K562 (cell line): ENCODE results near the gene SHISAL1. TPM values are rescaled to one million over a fixed set of nuclear protein-coding genes. Genes with fewer than 3 reads are reported as not detected.

Experiments used
- ATAC-seq: fragments of 200-7000 bp; cut with Tn5 transposase; 3 replicates; pipeline ENCODE4 v1.9.1; 2020; ENCODE audit warnings: moderate library complexity
- BruUV-seq: library from RNA; stranded (reverse); fragments of 400-500 nt; replicated peaks from 2 replicates; lab custom pipeline; 2021; lab: Mats Ljungman, UMichigan
- CTCF ChIA-PET: fragments of 300-600 bp; formaldehyde crosslinking; extraction: SDS; loops from one replicate; lab custom pipeline; 2021; ENCODE audit warnings: low intra/inter-chr PET ratio; lab: Yijun Ruan, JAX
- POLR2A ChIA-PET: fragments of 300-600, 350-650 bp; sonication (Branson Sonifier 250); formaldehyde crosslinking; extraction: SDS; loops from one replicate; lab custom pipeline; 2021; ENCODE audit warnings: antibody characterized with exemption, inconsistent platforms; lab: Yijun Ruan, JAX
- DNase-seq, 4 experiments: peaks; one replicate each; pipeline versions ENCODE4 v3.0.0 to v3.0.0-alpha.2; 2011 to 2018; ENCODE audit warnings: low spot score in 3 of 4, mixed read lengths in 3 of 4; ENCODE audit errors: extremely low read depth in 1 of 4
- FAIRE-seq: peaks from 2 replicates; lab custom pipeline; 2011; peaks lifted over from hg19 to GRCh38; lab: Jason Lieb, UNC
- H2AFZ ChIP-seq: 2 replicates; pipeline ENCODE4 v1.6.0; 2011; ENCODE audit warnings: low read depth, low read length, control low read depth, inconsistent platforms
- H3K27ac ChIP-seq: fragments of 200-600 bp; 3 replicates; pipeline ENCODE4 v1.8.0; 2011; ENCODE audit warnings: low read depth, mild to moderate bottlenecking, control low read depth, inconsistent platforms, low read length, moderate library complexity, mixed read lengths; ENCODE audit errors: extremely low read depth
- H3K27me3 ChIP-seq, 2 experiments: fragments of 300-600 bp in 1 of 2; 2 replicates in 1 of 2; 3 replicates in 1 of 2; pipeline versions ENCODE4 v1.6.0 to v1.8.0; 2011; ENCODE audit warnings: inconsistent platforms in 2 of 2, low read length in 2 of 2, mild to moderate bottlenecking in 1 of 2, mixed read lengths in 1 of 2, moderate library complexity in 1 of 2; ENCODE audit not compliant: control insufficient read depth in 2 of 2, insufficient read depth in 2 of 2
- H3K36me3 ChIP-seq: fragments of 300-600 bp; 3 replicates; pipeline ENCODE4 v1.8.0; 2011; ENCODE audit warnings: mild to moderate bottlenecking, low read length, inconsistent platforms; ENCODE audit not compliant: control insufficient read depth, insufficient read depth
- H3K4me1 ChIP-seq, 2 experiments: fragments of 200-600 bp in 1 of 2; replicated peaks in 1 of 2; 2 replicates in 1 of 2; 3 replicates in 1 of 2; pipeline versions ENCODE4 v1.5.1 to v1.8.0; 2011; ENCODE audit warnings: inconsistent platforms in 2 of 2, low read length in 2 of 2, mild to moderate bottlenecking in 1 of 2, mixed read lengths in 1 of 2, moderate library complexity in 1 of 2; ENCODE audit not compliant: control insufficient read depth in 2 of 2, insufficient read depth in 2 of 2
- H3K4me2 ChIP-seq: 2 replicates; pipeline ENCODE4 v1.6.1; 2011; ENCODE audit warnings: low read length, control low read depth, inconsistent platforms, mixed read lengths; ENCODE audit not compliant: insufficient read depth
- H3K4me3 ChIP-seq: fragments of 200-600 bp; sonication (generic), shearing (Covaris generic); 2 replicates; pipeline ENCODE4 v1.5.1; 2016; ENCODE audit warnings: control low read depth, inconsistent platforms
- H3K79me2 ChIP-seq: fragments of 200-600 bp; 3 replicates; pipeline ENCODE4 v1.8.0; 2011; ENCODE audit warnings: low read length, inconsistent platforms; ENCODE audit not compliant: control insufficient read depth, insufficient read depth
- H3K9ac ChIP-seq, 2 experiments: 2 replicates each; pipeline versions ENCODE4 v1.6.0 to v1.6.1; 2011; ENCODE audit warnings: low read depth in 2 of 2, low read length in 2 of 2, control low read depth in 1 of 2, inconsistent platforms in 1 of 2, mild to moderate bottlenecking in 1 of 2, mixed read lengths in 1 of 2; ENCODE audit not compliant: insufficient read depth in 1 of 2
- H3K9me1 ChIP-seq: one replicate; pipeline ENCODE4 v1.6.0; 2011; ENCODE audit warnings: inconsistent platforms, mild to moderate bottlenecking, low read length, moderate library complexity; ENCODE audit not compliant: control insufficient read depth, insufficient read depth
- H3K9me3 ChIP-seq: replicated peaks from 2 replicates; pipeline ENCODE4 v1.5.1; 2011; ENCODE audit warnings: low read depth, low read length, inconsistent platforms; ENCODE audit not compliant: control insufficient read depth, insufficient read depth
- H4K20me1 ChIP-seq: replicated peaks from 2 replicates; pipeline ENCODE4 v1.6.1; 2011; ENCODE audit warnings: low read length, inconsistent platforms, mixed read lengths; ENCODE audit not compliant: control insufficient read depth, insufficient read depth
- ARNT ChIP-seq, 2 experiments: fragments of 450-650 bp; IDR thresholded peaks; 2 replicates each; pipeline ENCODE4 v1.6.1; 2016; ENCODE audit warnings: mild to moderate bottlenecking in 1 of 2
- ASH1L ChIP-seq: fragments of 450-650 bp; IDR thresholded peaks from 2 replicates; pipeline ENCODE4 v1.6.1; 2018; ENCODE audit warnings: borderline replicate concordance, mild to moderate bottlenecking, low read depth; ENCODE audit not compliant: partially characterized antibody
- BCOR ChIP-seq: fragments of 450-650 bp; IDR thresholded peaks from 2 replicates; pipeline ENCODE4 v1.6.1; 2016
- HMG20A ChIP-seq: fragments of 450-650 bp; formaldehyde crosslinking; conservative IDR thresholded peaks from 2 replicates; pipeline ENCODE4 v1.4.0; 2020; ENCODE audit warnings: mild to moderate bottlenecking, mixed read lengths
- MAX ChIP-seq: sonication (generic); formaldehyde crosslinking; IDR thresholded peaks from 2 replicates; pipeline ENCODE4 v1.9.0; 2022; ENCODE audit warnings: mild to moderate bottlenecking, missing genetic modification reagents
- MIER1 ChIP-seq: fragments of 450-650 bp; IDR thresholded peaks from 2 replicates; pipeline ENCODE4 v1.6.1; 2016; ENCODE audit warnings: antibody characterized with exemption, mild to moderate bottlenecking, low read depth
- NFIC ChIP-seq: fragments of 450-650 bp; IDR thresholded peaks from 2 replicates; pipeline ENCODE4 v1.6.1; 2017; ENCODE audit warnings: mild to moderate bottlenecking, inconsistent platforms
- NR4A1 ChIP-seq, 2 experiments: fragments of 250-450 bp in 1 of 2; fragments of 450-650 bp in 1 of 2; sonication (Bioruptor Pico) in 1 of 2; IDR thresholded peaks; 2 replicates each; pipeline versions ENCODE4 v1.4.0 to v1.6.1; 2016 to 2020; ENCODE audit warnings: mild to moderate bottlenecking in 2 of 2, missing compliant biosample characterization in 1 of 2, missing genetic modification characterization in 1 of 2, moderate library complexity in 1 of 2
- SMARCC2 ChIP-seq: fragments of 450-650 bp; IDR thresholded peaks from 2 replicates; pipeline ENCODE4 v1.6.1; 2017; ENCODE audit warnings: antibody characterized with exemption, moderate library complexity, mild to moderate bottlenecking, low read depth
- SNIP1 ChIP-seq: fragments of 450-650 bp; IDR thresholded peaks from 2 replicates; pipeline ENCODE4 v1.7.1; 2017; ENCODE audit warnings: low read depth, mild to moderate bottlenecking
- SPI1 ChIP-seq: IDR thresholded peaks from 2 replicates; pipeline ENCODE4 v1.6.1; 2011; ENCODE audit warnings: low read depth, low read length, control low read depth, borderline replicate concordance
- U2AF2 ChIP-seq: fragments of 200-400 bp; formaldehyde crosslinking; optimal IDR thresholded peaks from 2 replicates; pipeline ENCODE3; 2017; ENCODE audit warnings: low read depth, mild to moderate bottlenecking, low read length
- ZBTB7A ChIP-seq: IDR thresholded peaks from 2 replicates; pipeline ENCODE4 v1.6.1; 2011; ENCODE audit warnings: low read depth, mild to moderate bottlenecking, low read length, moderate library complexity, borderline replicate concordance; ENCODE audit not compliant: control insufficient read depth
- ZBTB8A ChIP-seq: fragments of 450-650 bp; IDR thresholded peaks from 2 replicates; pipeline ENCODE4 v1.6.1; 2018; ENCODE audit warnings: mild to moderate bottlenecking, moderate library complexity; ENCODE audit not compliant: partially characterized antibody
- ZNF277 ChIP-seq: fragments of 250-450 bp; sonication (Bioruptor Pico); IDR thresholded peaks from 2 replicates; pipeline ENCODE4 v1.8.0; 2022; ENCODE audit warnings: inconsistent platforms, mild to moderate bottlenecking, moderate library complexity, borderline replicate concordance
- WGBS: fragments of 100-300 bp; shearing (Covaris generic); methylation state at CpG from one replicate; pipeline ENCODE4 v1.1.6; 2016; ENCODE audit warnings: low coverage, mixed read lengths; ENCODE audit not compliant: insufficient coverage; ENCODE audit errors: missing lambda C conversion rate; 5-methylcytosine and 5-hydroxymethylcytosine counted together
- in situ Hi-C: fragments of 300-500 bp; cut with MboI; formaldehyde crosslinking; loops from 4 replicates; pipeline ENCODE4 v1.15.0; 2018; ENCODE audit warnings: inconsistent platforms, mixed read lengths
- intact Hi-C: fragments of 100-400 bp; cut with micrococcal nuclease; formaldehyde crosslinking; loops from 2 replicates; pipeline ENCODE4 v1.14.2; 2022
- polyA plus RNA-seq, 8 experiments: library from polyadenylated mRNA; depleted of rRNA in 4 of 8; stranded (reverse) in 5 of 8; unstranded in 3 of 8; fragments of >200 nt; fragmentation: Nextera tagmentation in 2 of 8; fragmentation: Illumina TruSeq in 1 of 8; extraction: Ambion mirVana in 2 of 8; extraction: Trizol in 1 of 8; gene quantifications; 2 replicates each; pipeline versions ENCODE4 v1.2.1 to v1.2.3, GENCODE V29; 2011 to 2014; ENCODE audit warnings: inconsistent platforms in 1 of 8, missing spikeins in 1 of 8
- total RNA-seq, 7 experiments: library from RNA; depleted of rRNA in 6 of 7; stranded (reverse); fragments of >200 nt in 6 of 7; fragmentation: Illumina TruSeq in 2 of 7; extraction: Trizol in 2 of 7; gene quantifications; 2 replicates each; pipeline versions ENCODE4 v1.2.1 to v1.2.3, GENCODE V29; 2011 to 2021; ENCODE audit warnings: low replicate concordance in 1 of 7

The SHISAL1 gene
- total and polyA plus RNA-seq, 9 of the 15 experiments (the other 6 are each of a cell fraction or from before 2014, with no cell fraction given): not detected

- Histone ChIP-seq H3K79me2 (no peaks in the 10 kb centered on the region), H3K4me1 (no peaks in the 10 kb centered on the region), H3K4me2 (no peak overlapping the region), H2AFZ (no peak overlapping the region), H3K27ac (no peak overlapping the region), H3K27me3 (peaks cover 0 to 10% of the 10 kb centered on the region in 2 experiments; a peak in 1 of 5 replicates), H3K36me3 (no peaks in the 10 kb centered on the region), H3K9ac (no peak overlapping the region), H3K4me3 (no peak overlapping the region), H4K20me1 (no peaks in the 10 kb centered on the region), H3K9me1 (no peaks in the 10 kb centered on the region), H3K9me3 (no peaks in the 10 kb centered on the region)
- ATAC-seq: no peak
- 0% methylated on average over 8 of the region's 8 CpGs for whole genome bisulfite sequencing
- CTCF ChIA-PET: no interaction called here
- in situ Hi-C loops (no loop called here), intact Hi-C loops (no loop called here)
- TF ChIP-seq ZBTB8A (no peak), ZBTB7A (no peak)
- no peak for DNase-seq
- FAIRE-seq: no peak
- POLR2A ChIA-PET: no interaction called here
- BruUV-seq: no TSS peak
These were observed 86.9 kb downstream of the SHISAL1 start for GRCh38 chr22:44225812-44226211.

- no peaks in the 10 kb centered on the region for H3K9me3 ChIP-seq
- ChIA-PET CTCF (no interaction called here), POLR2A (no interaction called here)
- H3K27me3 ChIP-seq: peaks cover 0 to 10% of the 10 kb centered on the region in 2 experiments; a peak in 1 of 5 replicates
- DNase-seq (no peak), FAIRE-seq (no peak), ATAC-seq (no peak)
- no peak overlapping the region for H2AFZ ChIP-seq
- in situ Hi-C loops: no loop called here
- H3K79me2 ChIP-seq: no peaks in the 10 kb centered on the region
- no peaks in the 10 kb centered on the region for H4K20me1 ChIP-seq
- no peaks in the 10 kb centered on the region for H3K9me1 ChIP-seq
- H3K27ac ChIP-seq: no peak overlapping the region
- WGBS: 0% methylated on average over 6 of the region's 11 CpGs
- no peak overlapping the region for H3K4me3 ChIP-seq
- H3K4me2 ChIP-seq: no peak overlapping the region
- H3K36me3 ChIP-seq: no peaks in the 10 kb centered on the region
- no peaks in the 10 kb centered on the region for H3K4me1 ChIP-seq
- BruUV-seq: no TSS peak
- H3K9ac ChIP-seq: no peak overlapping the region
- intact Hi-C loops: no loop called here
- no peak for TF ChIP-seq BCOR
- no peak for TF ChIP-seq ZNF277
- TF ChIP-seq SMARCC2: no peak
- TF ChIP-seq NR4A1 (CRISPR knock-in tag; IDR thresholded peaks at IDR 0.05): no peak
- no peak for TF ChIP-seq NR4A1 (tag; IDR thresholded peaks at IDR 0.05)
- no peak for TF ChIP-seq HMG20A
- TF ChIP-seq MIER1: no peak
- no peak for TF ChIP-seq SPI1
- no peak for TF ChIP-seq ASH1L
- no peak for TF ChIP-seq MAX (CRISPR knock-in tag)
- no peak for TF ChIP-seq SNIP1
- TF ChIP-seq NFIC: no peak
- no peak for TF ChIP-seq ARNT (IDR thresholded peaks at IDR 0.05)
- TF ChIP-seq U2AF2: no peak
These were observed 87.6 kb downstream of the SHISAL1 start for GRCh38 chr22:44225091-44225689.
